Ishikawa (cell line): ENCODE data around the gene TSPAN9.
A peak's percentile ranks its signal among the peaks of the same experiment; 100 is the strongest.

Source experiments
- CEBPB ChIP-seq: IDR thresholded peaks from 2 replicates; pipeline ENCODE4 v1.6.1; 2012
- CREB1 ChIP-seq: IDR thresholded peaks from 2 replicates; pipeline ENCODE4 v1.6.1; 2012; ENCODE audit warnings: low read depth
- EGR1 ChIP-seq: IDR thresholded peaks from 2 replicates; pipeline ENCODE4 v1.6.1; 2012
- EP300 ChIP-seq: IDR thresholded peaks from 2 replicates; pipeline ENCODE4 v1.6.1; 2012; ENCODE audit warnings: borderline replicate concordance
- FOXM1 ChIP-seq: IDR thresholded peaks from 2 replicates; pipeline ENCODE4 v1.6.1; 2012; ENCODE audit warnings: low read depth, borderline replicate concordance
- MAX ChIP-seq: IDR thresholded peaks from 2 replicates; pipeline ENCODE4 v1.6.1; 2012
- NFIC ChIP-seq: IDR thresholded peaks from 2 replicates; pipeline ENCODE4 v1.6.1; 2012
- RAD21 ChIP-seq: IDR thresholded peaks from 2 replicates; pipeline ENCODE4 v1.6.1; 2012; ENCODE audit warnings: low read depth
- REST ChIP-seq: IDR thresholded peaks from 2 replicates; pipeline ENCODE4 v1.6.1; 2012; ENCODE audit warnings: low read depth, mild to moderate bottlenecking
- TAF1 ChIP-seq: IDR thresholded peaks from 2 replicates; pipeline ENCODE4 v1.6.1; 2012; ENCODE audit warnings: low read depth, mild to moderate bottlenecking
- TCF12 ChIP-seq: IDR thresholded peaks from 2 replicates; pipeline ENCODE4 v1.6.1; 2012; ENCODE audit warnings: low read depth
- TEAD4 ChIP-seq: IDR thresholded peaks from 2 replicates; pipeline ENCODE4 v1.6.1; 2012
- USF1 ChIP-seq: IDR thresholded peaks from 2 replicates; pipeline ENCODE4 v1.6.1; 2012
- YY1 ChIP-seq: IDR thresholded peaks from 2 replicates; pipeline ENCODE4 v1.6.1; 2012; ENCODE audit warnings: low read depth
- ZBTB7A ChIP-seq: IDR thresholded peaks from 2 replicates; pipeline ENCODE4 v1.6.1; 2012; ENCODE audit warnings: low read depth

The TSPAN9 gene

GRCh38 chr12:3309805-3310204 is 232.6 kb downstream of the TSPAN9 start:
- TF ChIP-seq TEAD4, result no peak

- TF ChIP-seq YY1 (no peak), CREB1 (no peak), RAD21 (no peak), TCF12 (no peak), MAX (no peak), TAF1 (no peak), ZBTB7A (no peak), USF1 (no peak), EGR1 (no peak), REST (no peak), TEAD4 (no peak), EP300 (no peak), NFIC (no peak), FOXM1 (no peak), CEBPB (no peak)
Observed at GRCh38 chr12:3310271-3311026, 233.3 kb downstream of the TSPAN9 start.

- TF ChIP-seq USF1 (0 out of 2 replicates have a peak, but pooled peaks have one; percentile 11), FOXM1 (peak; percentile 22; the same call in 1 of the 2 replicates), EGR1 (no peak), TEAD4 (peak; percentile 70), TCF12 (peak; percentile 98), EP300 (peak; percentile 85), CEBPB (no peak), MAX (peak; percentile 70), NFIC (peak; percentile 96), CREB1 (no peak), RAD21 (peak; percentile 9; the same call in 1 of the 2 replicates)
Observed at GRCh38 chr12:3311027-3311402, 233.8 kb downstream of the TSPAN9 start.

- TF ChIP-seq REST (no peak), RAD21 (no peak), TAF1 (no peak), CEBPB (no peak), EGR1 (no peak), CREB1 (no peak), TEAD4 (no peak), TCF12 (no peak), EP300 (no peak), FOXM1 (no peak), ZBTB7A (no peak), USF1 (no peak), MAX (no peak)
Observed at GRCh38 chr12:3311491-3312103, 234.4 kb downstream of the TSPAN9 start.

GRCh38 chr12:3313066-3313465 is 235.9 kb downstream of the TSPAN9 start:
- no peak for TF ChIP-seq YY1
- TF ChIP-seq MAX, result 0 out of 2 replicates have a peak, but pooled peaks have one; percentile 22
